ENCODE results near the gene CRYL1. TPM values are rescaled to one million over a fixed set of nuclear protein-coding genes. Genes with fewer than 3 reads are reported as not detected.

Gene CRYL1
- total and polyA plus RNA-seq, 2 of the 8 experiments (the other 6 are each of a cell fraction or from before 2014, with no cell fraction given): 1.9 to 6.4 TPM

- Histone ChIP-seq H3K23ac (ENCODE audit: insufficient read length) (no peak overlapping the region), H3K36me3 (ENCODE audit: control insufficient read depth in 2 of 4, insufficient read depth in 4 of 4, low read length in 3 of 4) (no peaks in the 10 kb centered on the region), H2BK20ac (ENCODE audit: low read length) (no peak overlapping the region), H3K27ac (ENCODE audit: low read depth, low read length) (no peak overlapping the region), H3K79me2 (ENCODE audit: control insufficient read depth in 1 of 2, insufficient read depth in 2 of 2, low read length in 2 of 2) (no peaks in the 10 kb centered on the region), H4K8ac (ENCODE audit: extremely low read depth, insufficient read depth, low read length) (no peak overlapping the region), H3K4me2 (ENCODE audit: insufficient read depth in 1 of 2, low read depth in 2 of 2, low read length in 2 of 2) (no peak overlapping the region), H3K4me3 (ENCODE audit: extremely low read depth in 1 of 4, insufficient read depth in 2 of 4, low read depth in 3 of 4, low read length in 4 of 4) (no peak overlapping the region), H3K9ac (replicated peaks in 1 of 4; ENCODE audit: extremely low read depth in 1 of 4, low read depth in 3 of 4, low read length in 3 of 4) (no peak overlapping the region), H4K91ac (replicated peaks; ENCODE audit: insufficient read length, low read length) (no peak overlapping the region), H3K27me3 (replicated peaks in 1 of 4; ENCODE audit: control insufficient read depth in 3 of 4, extremely low read depth in 1 of 4, insufficient read depth in 3 of 4, low read length in 3 of 4) (no peaks in the 10 kb centered on the region), H3K4me1 (replicated peaks in 1 of 4; ENCODE audit: control insufficient read depth in 3 of 4, insufficient read depth in 4 of 4, low read length in 3 of 4) (no peaks in the 10 kb centered on the region), H2BK12ac (ENCODE audit: low read depth, low read length) (no peak overlapping the region), H3K56ac (replicated peaks; ENCODE audit: insufficient read length, low read depth, low read length) (no peak overlapping the region), H3K18ac (ENCODE audit: extremely low read depth, low read length) (no peak overlapping the region), H2BK15ac (ENCODE audit: low read length) (no peak overlapping the region), H4K5ac (ENCODE audit: insufficient read length, low read depth, low read length) (no peak overlapping the region), H2AK5ac (ENCODE audit: low read depth, low read length) (no peak overlapping the region), H3K79me1 (ENCODE audit: low read depth, low read length) (no peaks in the 10 kb centered on the region), H2BK5ac (ENCODE audit: low read depth, low read length) (no peak overlapping the region), H2AFZ (ENCODE audit: low read length) (0 out of 2 replicates have a peak overlapping the region, but pooled peaks have one; percentile 43), H3K9me3 (ENCODE audit: insufficient read depth in 2 of 2, low read depth in 1 of 2, low read length in 1 of 2) (no peaks in the 10 kb centered on the region), H3K23me2 (ENCODE audit: low read depth, low read length) (no peaks in the 10 kb centered on the region; the same call in 1 of the 2 replicates), H2BK120ac (replicated peaks; ENCODE audit: low read depth, low read length) (no peak overlapping the region), H3K14ac (ENCODE audit: insufficient read length) (no peak overlapping the region), H3K4ac (replicated peaks; ENCODE audit: insufficient read length, low read depth, low read length) (no peak overlapping the region), H4K20me1 (replicated peaks in 1 of 2; ENCODE audit: control insufficient read depth in 1 of 2, insufficient read depth in 2 of 2, low read length in 2 of 2) (no peaks in the 10 kb centered on the region)
- no peak for DNase-seq (ENCODE audit: low read depth in 1 of 2, low spot score in 2 of 2)
- POLR2A ChIA-PET (ENCODE audit: partially characterized antibody): no interaction called here
- CTCF ChIA-PET (ENCODE audit: partially characterized antibody): interaction anchor here (0.5 to 2.0 kb wide), 5 partner anchors 11 to 260 kb away, joined by 3 to 8 read pairs (median 3); no protein-coding TSS in a partner anchor
- FAIRE-seq: no peak
- WGBS, 2 experiments (ENCODE audit: extremely low coverage in 1 of 2, insufficient coverage in 1 of 2, insufficient read length in 1 of 2, insufficient replicate concordance in 2 of 2, low coverage in 1 of 2, low lambda C conversion rate in 2 of 2, missing lambda C conversion rate in 1 of 2): 81% methylated on average over 2 of the region's 2 CpGs; no CpG with 5 or more reads in 1 of the 2 experiments
- no peak for TF ChIP-seq ATF2 (IDR thresholded peaks at IDR 0.05; ENCODE audit: low read length)
- TF ChIP-seq TAF7 (optimal IDR thresholded peaks at IDR 0.05; ENCODE audit: borderline replicate concordance, low read depth, low read length): no peak
- TF ChIP-seq CTBP2 (IDR thresholded peaks at IDR 0.05; ENCODE audit: borderline replicate concordance, insufficient read depth, insufficient read length, low read length): no peak
- no peak for TF ChIP-seq RAD21 (IDR thresholded peaks at IDR 0.05 in 1 of 2, conservative IDR thresholded peaks at IDR 0.05 in 1 of 2; ENCODE audit: low read depth in 2 of 2, low read length in 2 of 2)
- no peak for TF ChIP-seq PHF8 (conservative IDR thresholded peaks at IDR 0.05; ENCODE audit: low read depth, low read length)
- no peak for TF ChIP-seq SP1 (IDR thresholded peaks at IDR 0.05; ENCODE audit: low read depth, low read length)
- TF ChIP-seq YY1 (IDR thresholded peaks at IDR 0.05; ENCODE audit: low read depth, low read length): no peak
- no peak for TF ChIP-seq GTF2F1 (IDR thresholded peaks at IDR 0.05; ENCODE audit: borderline replicate concordance, low read depth, low read length)
- TF ChIP-seq GABPA (IDR thresholded peaks at IDR 0.05; ENCODE audit: borderline replicate concordance, insufficient read depth, low read length): no peak
- no peak for TF ChIP-seq E2F6 (IDR thresholded peaks at IDR 0.05)
- no peak for TF ChIP-seq TCF12 (IDR thresholded peaks at IDR 0.05; ENCODE audit: low read depth, low read length)
Observed at GRCh38 chr13:20456737-20457136, 68.9 kb downstream of the CRYL1 start.
